D721Med (cell line): Measurements from ENCODE around the gene FADS3.

Experiments used
- DNase-seq: peaks from one replicate; pipeline ENCODE4 v3.0.0; 2011; ENCODE audit warnings: low spot score; ENCODE audit not compliant: insufficient read length
- FAIRE-seq: peaks from 2 replicates; lab custom pipeline; 2011; peaks lifted over from hg19 to GRCh38; lab: Jason Lieb, UNC
- CTCF ChIP-seq: IDR thresholded peaks from 2 replicates; pipeline ENCODE4 v1.5.1; 2012; ENCODE audit warnings: mild to moderate bottlenecking, control low read depth; ENCODE audit not compliant: insufficient read depth; ENCODE audit errors: missing control alignments

FADS3 gene

DNA sequence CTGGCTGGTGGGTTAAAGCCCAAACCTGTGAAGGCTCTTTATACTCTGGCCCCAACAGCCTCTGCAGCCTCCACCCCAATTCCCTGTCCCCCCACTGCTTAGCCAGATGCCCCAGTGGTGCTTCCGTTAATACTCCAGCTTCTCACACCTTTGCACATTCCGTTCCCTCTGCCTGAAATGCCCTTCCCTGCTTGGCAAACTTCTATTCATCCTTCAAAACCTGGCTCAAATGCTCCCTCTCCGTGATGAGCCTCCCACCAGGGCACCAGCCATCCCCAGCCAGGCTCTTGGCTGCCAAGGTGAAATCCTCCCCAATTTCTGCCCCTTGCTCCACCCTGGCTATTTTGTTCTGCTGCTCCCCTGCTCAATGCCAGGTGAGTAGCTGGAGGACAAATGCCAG, 12.5 kb upstream of the FADS3 start:
- DNase-seq (no peak), FAIRE-seq (no peak)
- TF ChIP-seq CTCF, result no peak

- TF ChIP-seq CTCF, result no peak
- DNase-seq, result no peak
- no peak for FAIRE-seq
Measured at GRCh38 chr11:61902313-61902712, 11.0 kb upstream of the FADS3 start.

DNA sequence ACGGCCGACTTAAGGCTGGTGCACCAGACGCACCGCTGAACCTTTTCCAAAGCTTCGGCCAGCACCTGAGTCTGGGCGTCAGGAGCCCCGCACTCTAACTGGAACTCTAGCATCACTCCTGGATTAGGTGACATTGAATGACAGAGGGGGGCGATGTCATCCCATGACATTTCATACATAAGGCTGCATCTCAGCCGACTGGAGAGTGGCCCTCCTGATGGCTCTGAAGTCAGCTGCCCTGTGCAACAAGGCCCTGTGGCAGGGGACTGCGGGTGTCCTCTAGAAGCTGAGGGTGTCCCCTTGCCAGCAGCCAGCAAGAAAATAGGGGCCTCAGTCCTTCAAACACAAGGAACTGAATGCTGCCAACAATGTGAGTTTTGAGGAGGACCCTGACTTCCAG, 10.1 kb upstream of the FADS3 start:
- FAIRE-seq, result no peak
- no peak for DNase-seq
- TF ChIP-seq CTCF, result no peak

DNA sequence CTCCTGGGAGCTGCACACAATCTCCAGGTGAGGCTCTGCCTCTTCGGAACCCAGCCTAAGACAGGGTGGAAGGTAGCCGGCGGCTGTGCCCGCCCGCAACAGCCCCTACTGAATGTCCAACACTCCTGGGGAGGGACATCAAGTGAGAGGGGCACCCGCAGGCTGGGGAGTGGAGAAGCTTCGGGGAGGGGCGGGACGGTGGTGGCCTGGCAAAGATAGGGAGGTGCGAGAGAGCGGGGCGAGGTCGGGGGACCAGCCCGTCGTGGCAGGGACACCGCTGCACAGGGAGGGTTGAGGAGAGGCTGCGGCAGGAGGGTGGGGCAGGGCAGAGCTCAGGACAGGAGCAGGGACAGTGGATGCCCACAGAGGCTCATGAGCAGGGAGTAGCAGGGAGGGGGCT, 8.9 kb upstream of the FADS3 start:
- TF ChIP-seq CTCF, result no peak
- FAIRE-seq (no peak), DNase-seq (no peak)

DNA sequence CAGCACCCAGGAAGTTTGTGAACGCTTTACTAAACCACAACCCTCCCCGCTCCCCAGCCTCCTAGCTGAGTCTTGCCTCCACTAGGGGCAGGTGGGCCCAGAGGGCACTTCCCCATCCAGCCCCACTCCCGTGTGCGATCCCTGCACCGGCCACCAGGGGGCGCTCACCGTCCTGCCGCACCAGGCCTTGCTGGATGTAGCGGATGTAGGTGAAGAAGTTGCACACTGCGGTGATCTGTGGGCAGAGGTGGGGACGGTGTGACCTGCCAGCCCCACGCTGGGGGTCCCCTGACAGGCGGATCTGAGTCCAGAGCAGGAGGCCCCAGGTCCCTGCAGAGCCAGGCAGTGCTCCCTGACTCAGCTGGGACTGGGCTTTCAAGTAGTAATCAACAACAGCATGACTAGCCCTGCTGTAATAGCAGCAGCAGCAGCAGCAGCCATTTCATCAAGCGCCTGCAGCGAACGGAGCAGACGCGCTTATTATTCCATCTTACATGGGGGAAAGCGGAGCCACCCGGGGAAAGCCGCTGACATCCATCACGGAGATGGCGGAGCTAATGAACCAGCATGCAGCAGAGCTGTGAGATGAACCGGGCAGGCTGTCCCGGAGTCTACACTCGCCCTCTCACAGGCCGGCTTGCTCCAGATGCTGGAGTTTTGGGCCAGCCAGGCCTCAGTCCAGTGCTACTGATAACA, 7.9 kb upstream of the FADS3 start:
- DNase-seq, result peak; percentile 97
- FAIRE-seq, result no peak
- peak; percentile 94 for TF ChIP-seq CTCF

DNA sequence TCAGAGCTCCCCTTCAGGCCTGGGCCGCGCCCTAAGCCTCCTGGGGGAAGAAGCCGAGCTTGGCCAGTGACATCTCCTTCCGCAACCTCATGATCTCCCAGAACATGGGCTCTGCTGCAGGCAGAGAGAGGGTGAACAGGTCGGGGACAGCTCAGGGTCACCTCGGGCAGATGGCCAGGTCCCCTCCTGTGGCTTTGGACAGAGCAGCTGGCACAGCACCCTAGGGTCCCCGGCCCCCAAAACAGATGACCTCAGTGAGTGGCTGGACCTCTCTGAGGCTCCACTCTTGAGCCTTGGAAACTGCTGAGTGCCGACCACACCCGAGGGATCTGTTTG, 6.9 kb upstream of the FADS3 start:
- DNase-seq, result no peak
- no peak for TF ChIP-seq CTCF
- FAIRE-seq, result no peak

DNA sequence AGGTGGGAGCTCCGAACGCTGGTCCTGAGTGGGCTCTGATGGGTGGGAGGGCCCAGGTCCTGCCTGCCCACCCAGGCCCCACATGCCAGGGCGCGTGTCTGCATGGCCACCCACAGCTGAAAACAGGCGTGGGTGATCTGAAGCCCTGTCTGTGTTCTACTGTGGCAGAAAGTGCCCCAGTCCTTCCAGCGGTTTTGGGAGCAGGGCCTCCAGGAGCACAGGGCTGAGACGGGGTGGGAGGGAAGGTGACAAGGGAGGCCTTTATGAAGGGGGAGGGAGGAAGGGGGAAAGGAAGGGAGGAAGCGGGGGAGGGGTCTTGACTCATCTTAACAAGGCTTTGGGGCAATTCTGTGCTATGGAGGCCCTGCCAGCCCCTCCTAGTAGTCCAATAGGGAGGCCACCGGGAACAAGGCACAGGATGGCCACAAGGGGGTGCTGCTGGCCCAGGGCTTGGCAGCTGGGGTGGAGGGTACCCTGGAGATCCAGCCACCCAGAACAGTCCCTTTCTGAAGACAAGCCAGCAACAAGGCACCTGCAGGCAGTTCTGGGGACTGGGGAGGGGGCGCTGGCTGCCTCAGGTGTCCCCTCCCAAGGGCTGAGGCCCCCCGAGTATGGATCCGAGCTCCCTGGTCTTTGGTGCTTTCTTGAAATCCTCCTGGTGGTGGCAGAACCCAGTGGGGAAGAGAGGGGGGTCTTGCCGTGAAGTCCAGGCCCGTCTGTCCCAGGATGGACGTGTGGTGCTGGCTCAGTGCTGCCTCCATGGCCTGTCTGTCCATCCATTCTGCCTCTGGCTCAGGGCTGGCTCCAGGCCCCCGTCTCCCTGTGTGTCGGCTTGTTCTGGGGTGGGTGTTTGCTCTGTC, 6.3 kb upstream of the FADS3 start:
- DNase-seq (peak; percentile 96), FAIRE-seq (no peak)
- peak; percentile 79 for TF ChIP-seq CTCF
